SK-N-DZ (cell line): Measurements from ENCODE around the gene GJA1. TPM values are rescaled to one million over a fixed set of nuclear protein-coding genes. Genes with fewer than 3 reads are reported as not detected.
A peak's percentile ranks its signal among the peaks of the same experiment; 100 is the strongest.
"Not testable (repeated sequence)": the region's sequence is repeated elsewhere in the genome, so short reads cannot be mapped to it uniquely, and the experiment has no call there.

ENCODE experiments used
- DNase-seq: peaks from one replicate; pipeline ENCODE4 v3.0.0-alpha.2; 2015; ENCODE audit warnings: low spot score
- polyA plus RNA-seq, 2 experiments: library from polyadenylated mRNA; depleted of rRNA; stranded (reverse); fragments of >200 nt; gene quantifications; 2 replicates each; pipeline ENCODE4 v1.2.3, GENCODE V29; 2014

Gene GJA1
- 0.22 and 0.32 TPM in 2 replicates for polyA plus RNA-seq (2014; cell fraction: cytosol; rRNA removed)
- polyA plus RNA-seq (2014; cell fraction: nucleus; rRNA removed): 0.06 TPM in 1 of 2 replicates, not detected in the other

DNA sequence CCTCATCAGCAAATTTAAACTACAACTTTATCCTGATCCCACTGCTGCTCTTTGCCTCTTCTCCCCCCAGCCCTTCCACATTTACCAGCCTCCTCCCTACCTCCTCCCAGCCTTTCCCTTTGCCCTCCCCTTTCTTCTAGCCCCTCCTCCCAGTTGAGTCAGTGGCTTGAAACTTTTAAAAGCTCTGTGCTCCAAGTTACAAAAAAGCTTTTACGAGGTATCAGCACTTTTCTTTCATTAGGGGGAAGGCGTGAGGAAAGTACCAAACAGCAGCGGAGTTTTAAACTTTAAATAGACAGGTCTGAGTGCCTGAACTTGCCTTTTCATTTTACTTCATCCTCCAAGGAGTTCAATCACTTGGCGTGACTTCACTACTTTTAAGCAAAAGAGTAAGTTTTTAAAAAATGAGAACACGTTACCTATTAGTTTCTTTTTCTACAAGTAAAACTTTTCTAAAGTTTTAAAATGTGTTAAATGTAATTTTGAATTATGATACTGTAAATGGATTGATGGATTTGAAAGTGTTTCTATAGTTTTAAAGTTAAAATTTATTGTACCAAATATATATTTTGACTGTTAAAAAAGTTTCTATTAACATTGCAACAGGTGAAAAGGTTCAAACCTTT, at the start of gene GJA1:
TSS of gene GJA1 (plus strand) at position 203 of the 626 bp plus-strand sequence. CDS start 11,202 bp downstream, outside the sequence.
- no peak for DNase-seq

- DNase-seq: not testable (repeated sequence)
These were observed 48.9 kb upstream of the GJA1 start for GRCh38 chr6:121386551-121386950.

DNA sequence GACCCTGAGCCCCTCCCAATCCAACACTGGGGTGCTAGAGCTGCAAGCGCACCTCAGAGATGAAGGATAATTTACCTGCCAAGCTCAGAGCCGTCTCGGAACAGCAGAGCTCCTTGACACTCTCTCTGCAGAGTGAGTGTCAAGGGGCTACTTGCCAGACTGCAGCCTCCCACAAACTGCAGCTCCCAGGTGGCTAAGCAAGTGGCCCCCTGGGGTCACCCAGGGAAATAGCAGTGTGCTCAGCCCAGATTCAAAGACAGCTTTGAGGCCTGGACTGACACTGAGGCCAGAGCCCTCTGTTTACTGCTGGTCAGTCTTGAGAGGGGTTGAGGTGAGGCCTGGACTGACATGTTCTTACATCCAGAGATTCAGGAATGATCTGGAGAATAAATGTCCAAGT, 46.0 kb upstream of the GJA1 start:
- no peak for DNase-seq

- DNase-seq: no peak
These were observed 41.5 kb upstream of the GJA1 start for GRCh38 chr6:121393731-121394505.

DNA sequence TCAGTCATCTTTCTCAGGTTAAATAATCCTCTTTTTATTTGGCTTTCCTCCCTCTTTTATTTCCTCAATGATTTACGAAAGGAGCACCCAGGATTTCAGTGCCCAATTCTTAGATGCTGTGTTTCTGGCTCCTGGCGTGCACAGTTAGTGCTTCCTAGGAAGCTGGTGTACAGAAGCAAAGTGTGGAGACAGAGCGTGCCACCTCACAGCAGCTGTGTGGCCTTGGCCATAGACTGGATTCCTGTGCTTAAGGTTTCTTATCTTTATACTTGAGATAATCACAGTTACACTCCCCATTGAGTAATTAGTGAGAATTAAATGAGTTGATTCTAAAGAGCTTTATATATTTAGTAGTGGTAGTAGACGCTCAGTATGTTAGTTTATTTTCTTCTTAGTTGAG, 39.7 kb upstream of the GJA1 start:
- no peak for DNase-seq

DNA sequence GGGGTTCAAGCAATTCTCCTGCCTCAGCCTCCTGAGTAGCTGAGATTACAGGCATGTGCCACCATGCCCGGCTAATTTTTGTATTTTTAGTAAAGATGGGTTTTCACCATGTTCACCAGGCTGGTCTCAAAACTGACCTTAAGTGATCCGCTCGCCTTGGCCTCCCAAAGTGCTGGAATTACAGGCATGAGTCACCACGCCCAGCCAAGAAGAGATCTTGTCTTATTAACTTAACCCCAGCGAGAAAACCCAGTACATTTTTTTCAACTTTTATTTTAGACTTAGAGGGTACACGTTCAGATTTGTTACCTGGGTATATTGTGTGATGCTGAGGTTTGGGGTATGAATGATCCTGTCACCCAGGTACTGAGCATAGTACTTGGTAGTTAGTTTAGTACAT, 38.3 kb upstream of the GJA1 start:
- DNase-seq: not testable (repeated sequence)

GRCh38 chr6:121398127-121398526, 37.3 kb upstream of the GJA1 start:
- no peak for DNase-seq

DNA sequence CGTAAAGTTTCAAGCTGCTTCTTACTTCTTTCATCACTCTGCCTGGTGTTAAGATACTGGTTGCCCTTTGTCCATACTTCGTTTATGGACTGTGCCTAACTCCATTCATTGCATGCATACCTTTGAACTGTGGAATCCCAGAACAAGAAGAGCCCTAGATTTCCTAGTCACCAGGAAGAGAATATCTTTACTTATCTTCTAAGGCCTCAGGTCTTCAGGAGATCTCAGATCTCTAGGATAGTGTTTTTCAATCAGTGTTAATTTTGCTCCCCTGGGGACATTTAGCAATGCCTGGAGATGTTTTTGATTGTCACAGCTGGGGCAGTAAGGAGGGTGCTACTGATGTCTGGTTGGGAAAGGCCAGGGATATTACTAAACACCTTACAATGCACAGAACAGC, 35.5 kb upstream of the GJA1 start:
- DNase-seq: no peak

DNA sequence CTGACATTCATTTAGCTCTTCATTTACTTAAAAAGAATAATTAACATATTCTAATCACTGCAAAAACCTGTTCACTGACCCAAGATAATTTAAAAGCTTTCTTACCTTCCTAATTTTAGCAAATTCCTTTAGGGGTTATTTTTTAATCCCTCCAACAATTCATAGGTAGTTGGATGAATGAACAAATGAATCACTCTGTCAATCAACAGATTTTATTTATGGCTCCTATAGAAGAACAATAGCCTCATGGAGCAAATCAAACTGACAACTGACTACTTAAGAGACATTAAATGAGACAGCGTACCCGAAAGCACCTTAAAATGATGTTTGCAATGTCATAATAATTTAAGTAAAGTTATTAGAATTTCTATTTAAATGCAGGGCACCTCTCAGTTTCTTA, 31.5 kb upstream of the GJA1 start:
- DNase-seq: no peak

- DNase-seq: no peak
These were observed 30.1 kb upstream of the GJA1 start for GRCh38 chr6:121405306-121405705.

DNA sequence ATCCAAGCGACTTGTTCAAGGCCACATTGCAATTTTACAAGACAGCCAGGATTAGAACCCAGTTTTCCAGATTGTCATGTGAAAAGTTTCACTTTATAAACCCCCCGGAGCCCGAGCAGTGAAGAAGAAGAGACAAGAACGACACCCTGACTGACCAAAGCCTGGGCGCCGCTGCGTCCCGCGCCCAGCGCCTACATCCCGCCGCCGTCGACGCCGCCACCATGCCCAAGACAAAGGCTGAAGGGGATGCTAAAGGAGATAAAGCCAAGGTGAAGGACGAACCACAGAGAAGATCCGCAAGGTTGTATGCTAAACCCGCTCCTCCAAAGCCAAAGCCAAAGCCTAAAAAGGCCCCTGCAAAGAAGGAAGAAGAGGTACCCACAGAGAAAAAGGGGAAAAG, 27.1 kb upstream of the GJA1 start:
- DNase-seq: no peak

DNA sequence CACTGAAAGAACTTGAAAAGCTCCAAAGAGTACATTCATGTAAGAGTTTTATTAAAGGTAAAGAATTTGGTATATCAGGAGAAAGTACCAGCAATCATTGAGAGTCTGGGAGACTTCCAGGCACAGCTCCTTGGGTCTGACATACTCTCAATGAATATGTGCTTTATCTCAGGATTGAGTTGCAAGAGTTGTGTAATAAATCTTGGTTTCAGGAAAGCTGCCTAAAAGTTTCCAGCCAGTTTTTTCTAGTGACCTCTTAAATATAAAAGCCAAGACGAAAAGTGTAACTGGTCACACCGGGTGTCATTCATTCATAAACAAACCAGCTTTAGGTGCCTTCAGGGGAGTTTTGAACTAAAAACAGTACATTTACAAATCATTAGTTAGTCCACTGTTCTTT, 21.6 kb upstream of the GJA1 start:
- no peak for DNase-seq

- no peak for DNase-seq
These were observed 17.1 kb upstream of the GJA1 start for GRCh38 chr6:121418346-121418745.

- no peak for DNase-seq
These were observed 8.8 kb upstream of the GJA1 start for GRCh38 chr6:121426686-121427085.

DNA sequence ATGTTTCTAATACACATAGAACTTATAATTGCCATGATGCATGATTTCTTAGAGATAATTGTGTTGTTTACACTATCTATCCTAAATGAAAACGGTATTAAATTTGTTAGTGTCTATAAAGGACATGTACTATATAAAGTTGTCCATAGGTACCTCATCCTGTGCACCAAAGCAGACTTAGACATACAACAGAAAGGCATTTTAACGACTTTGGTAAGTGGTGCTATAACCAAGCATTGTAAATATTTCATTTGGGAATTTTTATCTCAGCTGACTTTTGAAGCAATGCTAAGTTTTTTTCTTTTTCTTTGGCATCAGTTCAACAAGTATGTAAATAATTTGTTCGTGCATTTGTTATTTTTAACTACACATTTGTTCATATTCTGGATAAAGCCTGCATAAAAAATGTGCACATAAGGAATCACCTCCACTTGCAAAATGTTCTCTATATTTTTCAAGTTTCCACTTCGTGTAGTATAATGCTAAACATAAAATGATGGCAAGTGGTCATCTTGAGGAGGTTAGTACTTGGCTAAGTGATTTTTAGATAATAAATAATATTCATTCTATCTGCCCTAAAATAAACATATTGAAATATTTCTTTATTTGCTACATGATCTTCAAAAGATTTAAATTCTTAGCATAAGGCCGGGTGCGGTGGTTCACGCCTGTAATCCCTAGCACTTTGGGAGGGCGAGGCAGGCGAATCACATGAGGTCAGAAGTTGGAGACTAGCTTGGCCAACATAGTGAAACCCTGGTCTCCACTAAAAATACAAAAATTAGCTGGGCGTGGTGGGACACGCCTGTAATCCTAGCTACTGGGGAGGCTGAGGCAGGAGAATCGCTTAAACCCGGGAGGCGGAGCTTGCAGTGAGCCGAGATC, 6.3 kb upstream of the GJA1 start:
- no peak for DNase-seq

GRCh38 chr6:121430514-121431460, 4.7 kb upstream of the GJA1 start:
- DNase-seq: peak; percentile 35

DNA sequence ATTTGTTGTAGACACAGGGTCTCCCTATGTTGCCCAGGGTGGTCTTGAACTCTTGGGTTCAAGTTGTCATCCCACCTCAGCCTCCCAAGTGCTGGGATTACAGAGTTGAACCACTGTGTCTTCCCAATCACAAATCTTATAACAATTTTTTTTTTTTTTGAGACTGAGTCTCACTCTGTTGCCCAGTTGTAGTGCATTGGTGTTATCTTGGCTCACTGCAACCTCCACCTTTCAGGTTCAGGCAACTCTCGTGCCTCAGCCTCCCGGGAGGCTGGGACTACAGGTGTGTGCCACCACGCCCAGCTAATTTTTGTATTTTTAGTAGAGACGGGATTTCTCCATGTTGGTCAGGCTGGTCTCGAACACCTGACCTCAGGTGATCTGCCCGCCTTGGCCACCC, 3.7 kb upstream of the GJA1 start:
- DNase-seq: not testable (repeated sequence)

DNA sequence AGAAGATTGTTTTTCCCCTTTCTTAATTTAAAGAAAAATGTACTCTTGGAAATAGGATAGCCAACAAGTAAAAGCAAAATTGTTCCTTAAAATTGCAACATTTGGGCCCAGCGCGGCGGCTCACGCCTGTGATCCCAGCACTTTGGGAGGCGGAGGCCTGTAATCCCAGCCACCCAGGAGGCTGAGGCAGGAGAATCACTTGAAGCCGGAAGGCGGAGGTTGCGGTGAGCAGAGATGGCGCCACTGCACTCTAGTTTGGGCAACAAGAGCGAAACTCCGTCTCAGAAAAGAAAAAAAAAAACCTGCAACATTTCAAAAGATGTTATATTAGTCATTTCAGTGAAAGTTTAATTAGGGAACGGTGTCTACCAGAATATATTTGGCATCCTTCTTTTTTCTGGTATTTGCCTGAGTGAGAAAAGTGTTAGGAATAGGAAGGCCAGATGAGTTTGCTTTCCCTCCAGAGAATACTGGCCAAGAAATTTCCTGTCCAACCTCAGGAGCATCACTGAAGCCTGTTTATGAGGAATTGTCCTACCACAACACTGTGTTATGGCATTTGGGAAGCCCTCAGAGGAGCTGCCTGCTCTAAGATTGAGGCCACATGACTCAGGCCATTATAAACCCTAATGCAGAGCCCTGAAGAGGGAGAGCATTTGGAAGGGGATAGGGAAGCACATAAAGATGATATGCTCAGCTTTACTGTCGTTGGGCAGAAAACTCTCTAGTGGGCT, 1.2 kb upstream of the GJA1 start:
- no peak for DNase-seq

DNA sequence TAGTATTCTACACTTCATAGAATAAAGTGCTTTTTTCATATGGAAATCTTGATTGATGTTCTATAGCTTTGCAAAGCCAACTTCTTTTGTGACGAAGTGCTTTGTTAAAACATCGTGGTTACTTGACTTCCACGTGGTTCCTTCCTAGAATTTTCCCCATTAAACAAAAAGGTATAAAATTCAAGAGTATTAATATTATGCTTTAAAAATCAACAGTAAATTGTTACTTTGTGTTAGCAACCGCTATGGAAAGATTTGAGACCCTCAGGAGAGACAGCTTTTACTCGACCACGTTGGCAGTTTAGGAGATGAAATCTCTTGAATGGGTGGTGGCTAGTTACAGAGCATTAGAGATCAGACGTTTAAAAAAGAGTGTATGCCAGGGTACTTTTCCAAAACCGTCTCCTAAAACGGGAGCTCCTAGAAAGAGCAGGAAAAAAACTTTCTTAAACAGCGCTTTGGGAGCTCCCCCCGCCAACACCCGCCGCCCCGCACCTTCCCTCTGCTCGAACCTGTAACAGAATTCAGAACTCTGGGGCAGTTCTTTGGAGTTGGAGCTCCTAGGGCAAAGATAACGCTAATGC, 920 bp downstream of the GJA1 start:
- DNase-seq: no peak
